ENCODE measurements around the gene ASAP2. TPM values are rescaled to one million over a fixed set of nuclear protein-coding genes. Genes with fewer than 3 reads are reported as not detected.

The ASAP2 gene
- total RNA-seq, 2 donors from 2014 or later = 9.2 to 17.8 TPM

GRCh38 chr2:9298583-9298982 is 92.0 kb downstream of the ASAP2 start:
- Histone ChIP-seq H3K27ac (no peak overlapping the region), H3K36me3 (no peaks in the 10 kb centered on the region), H3K4me3 (no peak overlapping the region), H3K4me1 (replicated peaks) (no peaks in the 10 kb centered on the region), H3K27me3 (replicated peaks; ENCODE audit: insufficient read depth) (no peaks in the 10 kb centered on the region), H3K9me3 (no peaks in the 10 kb centered on the region)
- DNase-seq (ENCODE audit: low spot score) = no peak
- intact Hi-C loops (cut with DNase I) = no loop called here
- WGBS = 94% methylated on average over 7 of the region's 7 CpGs
- TF ChIP-seq, protein P1, sequence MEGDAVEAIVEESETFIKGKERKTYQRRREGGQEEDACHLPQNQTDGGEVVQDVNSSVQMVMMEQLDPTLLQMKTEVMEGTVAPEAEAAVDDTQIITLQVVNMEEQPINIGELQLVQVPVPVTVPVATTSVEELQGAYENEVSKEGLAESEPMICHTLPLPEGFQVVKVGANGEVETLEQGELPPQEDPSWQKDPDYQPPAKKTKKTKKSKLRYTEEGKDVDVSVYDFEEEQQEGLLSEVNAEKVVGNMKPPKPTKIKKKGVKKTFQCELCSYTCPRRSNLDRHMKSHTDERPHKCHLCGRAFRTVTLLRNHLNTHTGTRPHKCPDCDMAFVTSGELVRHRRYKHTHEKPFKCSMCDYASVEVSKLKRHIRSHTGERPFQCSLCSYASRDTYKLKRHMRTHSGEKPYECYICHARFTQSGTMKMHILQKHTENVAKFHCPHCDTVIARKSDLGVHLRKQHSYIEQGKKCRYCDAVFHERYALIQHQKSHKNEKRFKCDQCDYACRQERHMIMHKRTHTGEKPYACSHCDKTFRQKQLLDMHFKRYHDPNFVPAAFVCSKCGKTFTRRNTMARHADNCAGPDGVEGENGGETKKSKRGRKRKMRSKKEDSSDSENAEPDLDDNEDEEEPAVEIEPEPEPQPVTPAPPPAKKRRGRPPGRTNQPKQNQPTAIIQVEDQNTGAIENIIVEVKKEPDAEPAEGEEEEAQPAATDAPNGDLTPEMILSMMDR (IDR thresholded peaks at IDR 0.05) = no peak
- TF ChIP-seq POLR2AphosphoS5 (IDR thresholded peaks at IDR 0.05) = no peak
- TF ChIP-seq POLR2A (IDR thresholded peaks at IDR 0.05) = no peak

- intact Hi-C loops (cut with DNase I) = no loop called here
- Histone ChIP-seq H3K27ac (peak overlapping the region; percentile 12 to 45), H3K4me3 (no peak overlapping the region), H3K27me3 (replicated peaks; ENCODE audit: insufficient read depth) (no peaks in the 10 kb centered on the region), H3K4me1 (replicated peaks) (no peaks in the 10 kb centered on the region), H3K36me3 (no peaks in the 10 kb centered on the region), H3K9me3 (no peaks in the 10 kb centered on the region)
- DNase-seq (ENCODE audit: low spot score) = no peak
- TF ChIP-seq, protein P1 (IDR thresholded peaks at IDR 0.05) = no peak
- TF ChIP-seq POLR2AphosphoS5 (IDR thresholded peaks at IDR 0.05) (no peak), POLR2A (IDR thresholded peaks at IDR 0.05) (no peak)
- whole genome bisulfite sequencing = 76% methylated on average over 17 of the region's 17 CpGs
Observed at GRCh38 chr2:9299161-9300100, 92.8 kb downstream of the ASAP2 start.

GRCh38 chr2:9300214-9300613 is 93.6 kb downstream of the ASAP2 start:
- peak overlapping the region; percentile 16 to 45 for H3K27ac ChIP-seq

DNA sequence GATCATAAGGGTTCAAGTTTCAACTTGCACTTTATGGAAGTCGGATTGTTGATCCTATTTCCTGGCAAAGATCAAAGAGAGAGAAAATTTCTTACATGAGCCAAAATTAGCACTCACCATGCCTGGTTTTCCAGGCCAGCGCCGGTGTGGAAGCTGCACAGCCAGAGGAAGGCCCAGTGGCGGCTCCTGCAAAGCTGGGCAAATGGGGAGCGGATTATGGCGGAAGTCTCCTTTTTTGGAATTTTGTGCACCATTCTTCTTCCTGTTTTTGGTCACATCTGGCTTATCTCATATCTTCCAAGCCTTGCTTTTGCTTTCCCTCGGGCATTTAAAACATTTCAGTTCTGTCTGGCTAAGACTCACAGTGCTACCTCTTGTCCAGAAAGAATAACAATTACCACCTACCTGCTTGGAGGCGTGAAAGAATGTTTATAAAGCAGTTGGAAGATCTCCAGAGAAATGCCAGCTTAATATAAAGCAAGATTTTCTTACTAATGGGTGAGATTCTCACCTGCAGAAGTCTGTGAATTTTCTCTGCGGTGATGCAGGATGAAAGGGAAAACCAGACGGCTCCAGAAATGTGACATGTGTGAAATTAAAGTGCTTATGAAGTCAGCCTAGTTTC is 94.3 kb downstream of the ASAP2 start:
- Histone ChIP-seq H3K9me3 (no peaks in the 10 kb centered on the region), H3K27ac (peak overlapping the region in 1 of 2 donors; percentile 17), H3K4me1 (replicated peaks) (no peaks in the 10 kb centered on the region), H3K36me3 (no peaks in the 10 kb centered on the region), H3K27me3 (replicated peaks; ENCODE audit: insufficient read depth) (no peaks in the 10 kb centered on the region), H3K4me3 (no peak overlapping the region)
- TF ChIP-seq POLR2AphosphoS5 (IDR thresholded peaks at IDR 0.05) (peak; percentile 7), POLR2A (IDR thresholded peaks at IDR 0.05) (no peak)
- TF ChIP-seq, protein P1 (IDR thresholded peaks at IDR 0.05) = no peak
- intact Hi-C loops (cut with DNase I) = no loop called here
- peak; percentile 29 for DNase-seq (ENCODE audit: low spot score)
- 42% methylated on average over 10 of the region's 10 CpGs for WGBS

More at GRCh38 chr2:9300214-9300613, 93.6 kb downstream of the ASAP2 start:
- H3K36me3 ChIP-seq = no peaks in the 10 kb centered on the region
- 55% methylated on average over 3 of the region's 3 CpGs for WGBS
- no peaks in the 10 kb centered on the region for H3K4me1 ChIP-seq (replicated peaks)
- intact Hi-C loops (cut with DNase I) = no loop called here
- no peak overlapping the region for H3K4me3 ChIP-seq
- TF ChIP-seq, protein P1 (IDR thresholded peaks at IDR 0.05) = no peak
- peak; percentile 42 for TF ChIP-seq POLR2AphosphoS5 (IDR thresholded peaks at IDR 0.05)
- H3K9me3 ChIP-seq = no peaks in the 10 kb centered on the region
- H3K27me3 ChIP-seq (replicated peaks; ENCODE audit: insufficient read depth) = no peaks in the 10 kb centered on the region
- peak; percentile 31 for DNase-seq (ENCODE audit: low spot score)
